Measurements from ENCODE around the gene ABAT.

DNA sequence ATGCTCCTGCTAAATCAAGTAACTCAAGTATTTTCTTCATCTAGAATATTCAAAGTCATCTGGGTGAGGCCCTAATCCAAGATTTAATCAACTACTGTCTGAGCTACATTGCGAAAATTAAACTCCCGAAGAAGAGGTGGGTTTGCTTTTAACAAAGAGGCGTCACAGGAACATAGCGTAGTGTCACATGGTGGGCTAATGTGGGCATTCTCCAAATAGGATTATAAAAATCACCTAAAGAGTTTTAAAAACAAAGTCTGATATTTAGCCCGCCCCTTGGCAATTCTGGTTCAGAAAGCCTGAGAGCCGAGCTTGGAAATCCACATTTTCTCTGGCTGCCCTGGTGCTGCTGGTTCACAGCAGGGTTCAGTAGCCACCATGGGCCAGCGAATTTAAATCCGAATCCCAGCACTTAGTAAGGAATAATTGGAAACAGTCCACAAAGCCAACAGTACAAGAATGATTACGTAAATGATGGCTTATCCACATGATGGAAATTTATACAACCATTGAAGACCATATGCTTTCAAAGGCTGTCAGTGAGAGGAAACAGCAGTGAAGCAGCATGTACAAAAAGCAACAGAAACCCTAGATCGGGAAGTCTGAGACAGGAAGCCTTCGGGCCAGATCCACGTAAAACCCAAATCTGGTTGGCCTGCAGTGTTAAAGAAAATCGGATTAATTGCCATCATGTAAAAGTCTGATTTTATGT, 132.0 kb downstream of the ABAT start:
- TF ChIP-seq SP1 (IDR thresholded peaks at IDR 0.05; ENCODE audit: low read depth, low read length) (no peak), RAD21 (IDR thresholded peaks at IDR 0.05 in 1 of 2, conservative IDR thresholded peaks at IDR 0.05 in 1 of 2; ENCODE audit: low read depth in 2 of 2, low read length in 2 of 2) (no peak), CHD1 (IDR thresholded peaks at IDR 0.05; ENCODE audit: low read depth, low read length) (no peak), JUN (IDR thresholded peaks at IDR 0.05; ENCODE audit: low read depth, low read length) (no peak), ATF3 (IDR thresholded peaks at IDR 0.05; ENCODE audit: insufficient read depth, low read depth, low read length) (no peak), SAP30 (IDR thresholded peaks at IDR 0.05; ENCODE audit: insufficient read depth, insufficient replicate concordance, low read length) (no peak), POLR2AphosphoS5 (IDR thresholded peaks at IDR 0.05; ENCODE audit: low read depth, low read length) (no peak), TCF12 (IDR thresholded peaks at IDR 0.05; ENCODE audit: low read depth, low read length) (no peak), CHD2 (IDR thresholded peaks at IDR 0.05; ENCODE audit: low read length) (no peak), NANOG (IDR thresholded peaks at IDR 0.05; ENCODE audit: insufficient read depth, low read depth, low read length, poor library complexity, severe bottlenecking) (no peak), RXRA (IDR thresholded peaks at IDR 0.05; ENCODE audit: insufficient read depth, low read depth, low read length) (no peak)
- TF ChIP-seq, protein P1, sequence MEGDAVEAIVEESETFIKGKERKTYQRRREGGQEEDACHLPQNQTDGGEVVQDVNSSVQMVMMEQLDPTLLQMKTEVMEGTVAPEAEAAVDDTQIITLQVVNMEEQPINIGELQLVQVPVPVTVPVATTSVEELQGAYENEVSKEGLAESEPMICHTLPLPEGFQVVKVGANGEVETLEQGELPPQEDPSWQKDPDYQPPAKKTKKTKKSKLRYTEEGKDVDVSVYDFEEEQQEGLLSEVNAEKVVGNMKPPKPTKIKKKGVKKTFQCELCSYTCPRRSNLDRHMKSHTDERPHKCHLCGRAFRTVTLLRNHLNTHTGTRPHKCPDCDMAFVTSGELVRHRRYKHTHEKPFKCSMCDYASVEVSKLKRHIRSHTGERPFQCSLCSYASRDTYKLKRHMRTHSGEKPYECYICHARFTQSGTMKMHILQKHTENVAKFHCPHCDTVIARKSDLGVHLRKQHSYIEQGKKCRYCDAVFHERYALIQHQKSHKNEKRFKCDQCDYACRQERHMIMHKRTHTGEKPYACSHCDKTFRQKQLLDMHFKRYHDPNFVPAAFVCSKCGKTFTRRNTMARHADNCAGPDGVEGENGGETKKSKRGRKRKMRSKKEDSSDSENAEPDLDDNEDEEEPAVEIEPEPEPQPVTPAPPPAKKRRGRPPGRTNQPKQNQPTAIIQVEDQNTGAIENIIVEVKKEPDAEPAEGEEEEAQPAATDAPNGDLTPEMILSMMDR (IDR thresholded peaks at IDR 0.05; ENCODE audit: control extremely low read depth in 1 of 3, insufficient read depth in 1 of 3, low read depth in 1 of 3, low read length in 3 of 3), result no peak
- TF ChIP-seq, protein P2, sequence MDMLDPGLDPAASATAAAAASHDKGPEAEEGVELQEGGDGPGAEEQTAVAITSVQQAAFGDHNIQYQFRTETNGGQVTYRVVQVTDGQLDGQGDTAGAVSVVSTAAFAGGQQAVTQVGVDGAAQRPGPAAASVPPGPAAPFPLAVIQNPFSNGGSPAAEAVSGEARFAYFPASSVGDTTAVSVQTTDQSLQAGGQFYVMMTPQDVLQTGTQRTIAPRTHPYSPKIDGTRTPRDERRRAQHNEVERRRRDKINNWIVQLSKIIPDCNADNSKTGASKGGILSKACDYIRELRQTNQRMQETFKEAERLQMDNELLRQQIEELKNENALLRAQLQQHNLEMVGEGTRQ (IDR thresholded peaks at IDR 0.05; ENCODE audit: low read length), result no peak
